Endodermal cell (in vitro differentiated cells): ENCODE results near the gene PTPRE. TPM values are rescaled to one million over a fixed set of nuclear protein-coding genes. Genes with fewer than 3 reads are reported as not detected.

Source experiments
- DNase-seq: peaks from one replicate; pipeline ENCODE4 v3.0.0-alpha.2; 2017
- H3K27ac ChIP-seq: 2 replicates; pipeline ENCODE4 v1.5.1; 2013; ENCODE audit warnings: mild to moderate bottlenecking, low read depth, low read length, moderate library complexity
- H3K27me3 ChIP-seq: 2 replicates; pipeline ENCODE4 v1.6.1; 2013; ENCODE audit warnings: mild to moderate bottlenecking, low read length, moderate library complexity; ENCODE audit not compliant: insufficient read depth, control insufficient read depth, poor library complexity, severe bottlenecking
- H3K36me3 ChIP-seq: 2 replicates; pipeline ENCODE4 v1.7.0; 2013; ENCODE audit warnings: mild to moderate bottlenecking, low read length, moderate library complexity; ENCODE audit not compliant: control insufficient read depth, insufficient read depth
- H3K4me1 ChIP-seq: one replicate; pipeline ENCODE4 v1.7.0; 2013; ENCODE audit warnings: low read length; ENCODE audit not compliant: control insufficient read depth, insufficient read depth
- H3K4me3 ChIP-seq: 2 replicates; pipeline ENCODE4 v1.5.1; 2013; ENCODE audit warnings: mild to moderate bottlenecking, low read length, moderate library complexity
- H3K9ac ChIP-seq: 2 replicates; pipeline ENCODE4 v1.6.1; 2013; ENCODE audit warnings: mild to moderate bottlenecking, low read length, moderate library complexity; ENCODE audit not compliant: poor library complexity, severe bottlenecking; ENCODE audit errors: extremely low read depth
- H3K9me3 ChIP-seq: 2 replicates; pipeline ENCODE4 v1.6.1; 2013; ENCODE audit warnings: mild to moderate bottlenecking, low read length, moderate library complexity; ENCODE audit not compliant: control insufficient read depth
- H3K27ac Mint-ChIP-seq: 2 replicates; pipeline ENCODE4 v1.8.0; 2020; ENCODE audit warnings: mixed read lengths
- H3K27me3 Mint-ChIP-seq: 2 replicates; pipeline ENCODE4 v1.8.0; 2021; ENCODE audit warnings: mild to moderate bottlenecking, mixed read lengths; ENCODE audit not compliant: insufficient read depth
- H3K36me3 Mint-ChIP-seq: 2 replicates; pipeline ENCODE4 v1.8.0; 2020; ENCODE audit warnings: low read depth, mixed read lengths
- H3K4me1 Mint-ChIP-seq: 2 replicates; pipeline ENCODE4 v1.8.0; 2020; ENCODE audit warnings: mixed read lengths
- H3K4me3 Mint-ChIP-seq: 2 replicates; pipeline ENCODE4 v1.8.0; 2020; ENCODE audit warnings: mild to moderate bottlenecking, moderate library complexity, mixed read lengths
- H3K9me3 Mint-ChIP-seq: 2 replicates; pipeline ENCODE4 v1.8.0; 2020; ENCODE audit warnings: mild to moderate bottlenecking, mixed read lengths
- WGBS, 2 experiments: methylation state at CpG; one replicate each; pipeline versions ENCODE4 v1.1.5 to v1.1.7; 2013; ENCODE audit warnings: missing lambda C conversion rate in 2 of 2, mixed read lengths in 1 of 2; ENCODE audit not compliant: insufficient coverage in 1 of 2, insufficient read length in 1 of 2; 5-methylcytosine and 5-hydroxymethylcytosine counted together
- total RNA-seq, 2 donors: library from RNA; stranded (reverse); fragmentation: NEBNext Ultra II Directional in 1 of 2; extraction: Animal tissue kit (Norgen Biotek cat#: 25700) in 1 of 2; gene quantifications; 2 replicates in 1 of 2; 3 replicates in 1 of 2; pipeline ENCODE4 v1.2.1, GENCODE V29; 2021
- TF ChIP-seq, protein P1 (sequence below): fragments of 200-600 bp; sonication (generic); conservative IDR thresholded peaks from 2 replicates; pipeline ENCODE4 v1.5.0; 2021; ENCODE audit warnings: antibody characterized with exemption, mild to moderate bottlenecking

Gene PTPRE
- total RNA-seq, 2 donors from 2014 or later, result 0.75 to 3.0 TPM

DNA sequence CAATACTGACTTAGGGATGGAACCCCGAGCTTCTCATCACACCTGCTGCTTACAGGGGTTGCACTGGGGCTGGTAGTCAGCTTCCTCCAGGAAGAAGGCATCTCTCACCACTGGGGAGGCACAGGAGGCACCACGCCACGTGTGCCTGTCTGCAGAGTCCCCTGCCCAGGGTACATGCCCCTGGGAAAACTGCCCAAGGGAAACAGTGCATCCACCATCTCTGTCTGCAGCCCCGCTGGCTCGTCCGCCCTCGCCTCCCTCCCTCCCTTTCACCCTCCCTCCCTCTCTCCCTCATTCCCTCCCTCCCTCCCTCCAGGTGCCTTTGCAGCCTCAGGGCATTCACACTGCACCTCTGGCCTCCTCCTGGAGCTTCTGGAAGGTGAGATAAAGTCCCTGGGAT lies 101.1 kb downstream of the PTPRE start:
- TF ChIP-seq, protein P1, sequence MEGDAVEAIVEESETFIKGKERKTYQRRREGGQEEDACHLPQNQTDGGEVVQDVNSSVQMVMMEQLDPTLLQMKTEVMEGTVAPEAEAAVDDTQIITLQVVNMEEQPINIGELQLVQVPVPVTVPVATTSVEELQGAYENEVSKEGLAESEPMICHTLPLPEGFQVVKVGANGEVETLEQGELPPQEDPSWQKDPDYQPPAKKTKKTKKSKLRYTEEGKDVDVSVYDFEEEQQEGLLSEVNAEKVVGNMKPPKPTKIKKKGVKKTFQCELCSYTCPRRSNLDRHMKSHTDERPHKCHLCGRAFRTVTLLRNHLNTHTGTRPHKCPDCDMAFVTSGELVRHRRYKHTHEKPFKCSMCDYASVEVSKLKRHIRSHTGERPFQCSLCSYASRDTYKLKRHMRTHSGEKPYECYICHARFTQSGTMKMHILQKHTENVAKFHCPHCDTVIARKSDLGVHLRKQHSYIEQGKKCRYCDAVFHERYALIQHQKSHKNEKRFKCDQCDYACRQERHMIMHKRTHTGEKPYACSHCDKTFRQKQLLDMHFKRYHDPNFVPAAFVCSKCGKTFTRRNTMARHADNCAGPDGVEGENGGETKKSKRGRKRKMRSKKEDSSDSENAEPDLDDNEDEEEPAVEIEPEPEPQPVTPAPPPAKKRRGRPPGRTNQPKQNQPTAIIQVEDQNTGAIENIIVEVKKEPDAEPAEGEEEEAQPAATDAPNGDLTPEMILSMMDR, result no peak
- Mint-ChIP-seq H3K4me1 (peaks cover 3% of the 10 kb centered on the region), H3K36me3 (no peaks in the 10 kb centered on the region), H3K4me3 (no peak overlapping the region), H3K27me3 (peaks cover 28% of the 10 kb centered on the region), H3K9me3 (no peaks in the 10 kb centered on the region), H3K27ac (no peak overlapping the region)
- Histone ChIP-seq H3K27me3 (peaks cover 13% of the 10 kb centered on the region), H3K4me1 (no peaks in the 10 kb centered on the region), H3K9me3 (no peaks in the 10 kb centered on the region), H3K9ac (no peak overlapping the region), H3K36me3 (no peaks in the 10 kb centered on the region), H3K27ac (no peak overlapping the region), H3K4me3 (no peak overlapping the region)
- WGBS, 2 experiments, result 73 to 100% methylated on average over 1 to 7 of the region's 7 CpGs
- no peak for DNase-seq

DNA sequence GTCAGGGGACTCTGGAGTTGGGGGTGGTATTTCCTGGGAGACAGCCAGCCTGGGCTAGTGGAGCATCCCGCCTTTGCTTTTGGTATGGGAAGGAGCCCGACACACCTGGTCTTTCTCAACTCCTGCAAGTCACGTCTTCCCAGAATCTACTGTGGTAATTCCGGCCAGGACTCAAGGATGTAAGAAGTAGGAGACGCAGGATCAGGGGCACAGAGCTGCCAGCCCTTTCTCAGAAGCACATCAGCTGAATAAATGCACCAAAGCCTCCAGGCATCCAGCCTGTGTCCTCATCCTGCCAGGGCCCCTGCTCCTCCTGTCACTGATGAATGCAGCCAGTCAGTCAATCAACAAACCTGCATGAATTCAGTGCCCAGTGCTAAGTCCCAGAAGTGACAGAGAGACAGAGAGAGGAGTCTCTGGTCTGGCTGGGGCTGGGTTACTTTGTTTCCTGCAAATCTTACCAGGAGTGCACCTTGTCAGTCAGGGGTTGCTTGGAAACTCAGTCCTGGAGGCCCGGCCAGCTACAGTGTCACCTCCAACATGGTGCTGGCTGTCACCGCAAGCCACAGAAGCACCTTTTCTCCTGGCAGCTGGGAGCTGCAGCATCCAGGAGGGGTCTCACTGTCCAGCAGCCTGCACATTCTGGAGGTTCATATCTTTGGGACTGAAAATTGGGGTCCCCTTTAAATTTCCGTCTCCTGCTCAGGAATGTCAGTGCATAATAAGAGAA lies 101.8 kb downstream of the PTPRE start:
- Mint-ChIP-seq H3K4me3 (no peak overlapping the region), H3K27ac (no peak overlapping the region), H3K36me3 (no peaks in the 10 kb centered on the region), H3K27me3 (peaks cover 28% of the 10 kb centered on the region), H3K9me3 (no peaks in the 10 kb centered on the region), H3K4me1 (peaks cover 3% of the 10 kb centered on the region)
- Histone ChIP-seq H3K9me3 (no peaks in the 10 kb centered on the region), H3K36me3 (no peaks in the 10 kb centered on the region), H3K27me3 (peaks cover 13% of the 10 kb centered on the region), H3K4me3 (no peak overlapping the region), H3K27ac (no peak overlapping the region), H3K4me1 (no peaks in the 10 kb centered on the region), H3K9ac (no peak overlapping the region)
- TF ChIP-seq, protein P1, result no peak
- no peak for DNase-seq
- 93 to 97% methylated on average over 5 to 8 of the region's 8 CpGs for WGBS, 2 experiments

DNA sequence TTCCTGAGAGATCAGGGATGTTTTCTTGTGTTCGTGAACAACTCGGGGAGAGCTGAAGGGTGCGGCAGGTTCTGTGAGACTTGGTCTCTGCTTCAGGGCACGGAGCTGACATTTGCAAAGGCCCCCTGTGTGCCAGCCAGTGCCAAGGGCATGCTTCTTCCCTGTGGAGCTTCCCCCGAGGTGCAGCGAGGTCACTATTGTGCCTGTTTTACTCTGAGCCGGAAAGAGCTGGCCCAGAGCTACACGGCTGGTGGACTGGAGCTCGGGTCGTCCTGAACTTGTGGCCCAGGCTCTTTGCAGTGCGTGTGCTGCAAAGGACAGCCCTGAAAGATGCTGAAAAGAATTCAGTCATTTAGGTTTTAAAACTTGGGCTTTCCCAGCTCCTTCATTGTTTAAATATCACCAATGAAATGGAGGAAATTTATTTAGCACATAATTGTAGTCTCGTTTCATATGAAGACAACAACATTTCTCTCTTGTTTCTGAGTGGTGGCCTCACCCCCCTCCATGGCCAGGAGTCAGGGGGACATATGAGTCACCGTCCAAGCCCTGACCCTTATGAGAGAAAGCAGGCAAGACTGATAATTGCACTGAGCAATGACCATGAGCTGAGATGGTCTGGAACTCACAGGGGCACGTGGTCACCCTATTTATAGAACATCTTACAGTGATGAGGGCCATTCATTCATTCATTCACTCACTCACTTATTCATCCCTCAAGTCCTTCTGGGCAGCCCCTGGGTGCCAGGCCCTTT lies 102.6 kb downstream of the PTPRE start:
- H3K27me3 Mint-ChIP-seq, result peaks cover 28% of the 10 kb centered on the region
- H3K36me3 Mint-ChIP-seq, result no peaks in the 10 kb centered on the region
- Histone ChIP-seq H3K27me3 (peaks cover 13% of the 10 kb centered on the region), H3K27ac (no peak overlapping the region), H3K9ac (no peak overlapping the region), H3K4me1 (no peaks in the 10 kb centered on the region), H3K4me3 (no peak overlapping the region), H3K36me3 (no peaks in the 10 kb centered on the region), H3K9me3 (no peaks in the 10 kb centered on the region)
- DNase-seq, result no peak
- WGBS, 2 experiments, result 81 to 89% methylated on average over 9 to 14 of the region's 14 CpGs
- TF ChIP-seq, protein P1, result no peak
- H3K27ac Mint-ChIP-seq, result no peak overlapping the region
- no peak overlapping the region for H3K4me3 Mint-ChIP-seq
- H3K9me3 Mint-ChIP-seq, result no peaks in the 10 kb centered on the region
- H3K4me1 Mint-ChIP-seq, result peaks cover 3% of the 10 kb centered on the region
